B cell (primary cell): ENCODE data around the gene FBXO2. TPM values are rescaled to one million over a fixed set of nuclear protein-coding genes. Genes with fewer than 3 reads are reported as not detected.

Source experiments
- ATAC-seq: fragments of 200-7000 bp; cut with Tn5 transposase; one replicate; pipeline ENCODE4 v1.10.0; 2021; ENCODE audit warnings: low read depth, mild to moderate bottlenecking, moderate number of reproducible peaks, moderate library complexity
- CTCF ChIA-PET: fragments of 350-600 bp; sonication (Branson Sonifier 250); formaldehyde crosslinking; loops from one replicate; lab custom pipeline; 2021; ENCODE audit warnings: antibody characterized with exemption, inconsistent platforms; lab: Charles Lee
- POLR2A ChIA-PET: fragments of 350-600 bp; sonication (Branson Sonifier 250); formaldehyde crosslinking; loops from one replicate; lab custom pipeline; 2021; ENCODE audit warnings: antibody characterized with exemption; lab: Charles Lee
- DNase-seq: peaks from one replicate; pipeline ENCODE4 v3.0.0; 2013
- H2AFZ ChIP-seq: 2 replicates; pipeline ENCODE4 v1.6.1; 2012; ENCODE audit warnings: mild to moderate bottlenecking, low read depth, low read length; ENCODE audit not compliant: insufficient read depth, poor library complexity, severe bottlenecking
- H3K27ac ChIP-seq, 2 donors: 1 replicate in 1 of 2; 2 replicates in 1 of 2; pipeline ENCODE4 v1.5.1; 2012 to 2013; ENCODE audit warnings: low read length in 2 of 2, mild to moderate bottlenecking in 2 of 2, moderate library complexity in 1 of 2
- H3K27me3 ChIP-seq, 4 experiments: fragments of 200-600 bp in 1 of 4; sonication (generic) in 1 of 4; replicated peaks in 1 of 4; 1 replicate in 2 of 4; 2 replicates in 2 of 4; pipeline versions ENCODE4 v1.6.1 to v1.7.0; 2013 to 2016; ENCODE audit warnings: low read length in 3 of 4, mild to moderate bottlenecking in 2 of 4, mixed read lengths in 1 of 4, moderate library complexity in 1 of 4; ENCODE audit not compliant: insufficient read depth in 4 of 4, control insufficient read depth in 3 of 4; ENCODE audit errors: control extremely low read depth in 1 of 4
- H3K36me3 ChIP-seq, 2 experiments: replicated peaks in 1 of 2; 1 replicate in 1 of 2; 2 replicates in 1 of 2; pipeline versions ENCODE4 v1.6.1 to v1.7.1; 2013; ENCODE audit warnings: low read length in 1 of 2; ENCODE audit not compliant: insufficient read depth in 2 of 2, control insufficient read depth in 1 of 2; ENCODE audit errors: control extremely low read depth in 1 of 2, extremely low read depth in 1 of 2
- H3K4me1 ChIP-seq, 2 donors: fragments of 200-600 bp in 1 of 2; sonication (generic) in 1 of 2; 1 replicate in 1 of 2; 2 replicates in 1 of 2; pipeline versions ENCODE4 v1.5.1 to v1.6.1; 2013 to 2017; ENCODE audit warnings: low read length in 2 of 2; ENCODE audit not compliant: control insufficient read depth in 2 of 2, insufficient read depth in 2 of 2
- H3K4me2 ChIP-seq: replicated peaks from 2 replicates; pipeline ENCODE3; 2012; ENCODE audit warnings: mild to moderate bottlenecking, low read depth, low read length; ENCODE audit not compliant: poor library complexity, severe bottlenecking
- H3K4me3 ChIP-seq, 5 experiments: fragments of 200-600 bp in 1 of 5; sonication (generic) in 1 of 5; 1 replicate in 3 of 5; 2 replicates in 2 of 5; pipeline versions ENCODE4 v1.5.1 to v1.7.0; 2011 to 2016; ENCODE audit warnings: low read length in 4 of 5, mild to moderate bottlenecking in 4 of 5, low read depth in 2 of 5, control low read depth in 1 of 5, moderate library complexity in 1 of 5; ENCODE audit not compliant: insufficient read depth in 1 of 5; ENCODE audit errors: control extremely low read depth in 1 of 5, extremely low read depth in 1 of 5
- H3K79me2 ChIP-seq: fragments of 200-600 bp; sonication (generic); one replicate; pipeline ENCODE4 v1.6.0; 2016; ENCODE audit warnings: low read length; ENCODE audit not compliant: control insufficient read depth, insufficient read depth
- H3K9ac ChIP-seq: fragments of 200-600 bp; sonication (generic); 2 replicates; pipeline ENCODE4 v1.6.1; 2017; ENCODE audit warnings: mild to moderate bottlenecking, low read length, moderate library complexity
- H3K9me3 ChIP-seq, 3 donors: one replicate each; pipeline versions ENCODE4 v1.6.1 to v1.7.1; 2013; ENCODE audit warnings: low read length in 2 of 3; ENCODE audit not compliant: control insufficient read depth in 2 of 3, insufficient read depth in 1 of 3; ENCODE audit errors: control extremely low read depth in 1 of 3
- H4K20me1 ChIP-seq: 2 replicates; pipeline ENCODE4 v1.6.0; 2012; ENCODE audit warnings: mild to moderate bottlenecking, low read length; ENCODE audit not compliant: insufficient read depth, control insufficient read depth, poor library complexity, severe bottlenecking
- H3K27ac Mint-ChIP-seq: one replicate; pipeline ENCODE4 v1.8.0; 2021; ENCODE audit warnings: mixed read lengths
- H3K27me3 Mint-ChIP-seq: one replicate; pipeline ENCODE4 v1.8.0; 2021; ENCODE audit warnings: mixed read lengths
- H3K4me1 Mint-ChIP-seq: one replicate; pipeline ENCODE4 v1.8.0; 2021; ENCODE audit warnings: mixed read lengths
- H3K4me3 Mint-ChIP-seq: one replicate; pipeline ENCODE4 v1.8.0; 2021; ENCODE audit warnings: mixed read lengths
- H3K9me3 Mint-ChIP-seq: one replicate; pipeline ENCODE4 v1.8.0; 2022; ENCODE audit warnings: mixed read lengths; ENCODE audit not compliant: insufficient read depth
- EZH2 ChIP-seq: IDR thresholded peaks from 2 replicates; pipeline ENCODE4 v1.6.1; 2012; ENCODE audit warnings: borderline replicate concordance, low read depth, mild to moderate bottlenecking, moderate library complexity, low read length; ENCODE audit not compliant: insufficient read depth, poor library complexity, severe bottlenecking
- WGBS: methylation state at CpG from one replicate; pipeline ENCODE4 v1.1.5; 2013; ENCODE audit warnings: missing lambda C conversion rate; ENCODE audit not compliant: insufficient coverage; 5-methylcytosine and 5-hydroxymethylcytosine counted together
- intact Hi-C: fragments of 100-400 bp; cut with micrococcal nuclease; formaldehyde crosslinking; loops from one replicate; pipeline ENCODE4 v1.10.0; 2022
- polyA plus RNA-seq: library from polyadenylated mRNA; depleted of rRNA; stranded (reverse); fragments of >200 nt; gene quantifications from 2 replicates; pipeline ENCODE4 v1.2.3, GENCODE V29; 2012
- total RNA-seq, 2 donors: library from RNA; stranded (reverse); fragments of 120-200 nt in 1 of 2; gene quantifications; 1 replicate in 1 of 2; 2 replicates in 1 of 2; pipeline versions ENCODE4 v1.2.3 to v1.2.4, GENCODE V29; 2013 to 2022
- TF ChIP-seq, protein P1 (sequence below): fragments of 200-600 bp; IDR thresholded peaks from one replicate; pipeline ENCODE4 v1.8.0; 2022; ENCODE audit warnings: antibody characterized with exemption, mild to moderate bottlenecking

FBXO2 gene
- total and polyA plus RNA-seq, 2 donors (not counting 1 experiment from before 2014, with no cell fraction given): 9.6 TPM

DNA sequence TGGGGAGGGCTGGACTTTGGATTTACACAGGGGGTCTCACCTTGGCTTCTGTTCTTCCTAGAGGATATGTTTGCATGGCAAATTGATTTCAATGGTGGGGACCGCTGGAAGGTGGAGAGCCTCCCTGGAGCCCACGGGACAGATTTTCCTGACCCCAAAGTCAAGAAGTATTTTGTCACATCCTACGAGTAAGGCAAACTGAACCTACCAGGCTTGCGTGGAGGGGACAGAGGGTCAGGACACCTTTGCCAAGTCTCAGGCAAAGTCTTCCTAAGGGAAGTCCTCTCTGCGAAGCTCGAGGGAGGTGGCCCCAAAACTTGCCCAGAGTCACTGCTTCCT is 16.9 kb upstream of the FBXO2 start:
- peaks cover 5% of the 10 kb centered on the region for H3K4me1 Mint-ChIP-seq
- Histone ChIP-seq H3K4me2 (no peak overlapping the region), H2AFZ (no peak overlapping the region), H3K9ac (no peak overlapping the region), H3K9me3 (no peaks in the 10 kb centered on the region), H3K27ac (no peak overlapping the region), H3K4me1 (peaks cover 0 to 7% of the 10 kb centered on the region in 2 donors), H3K27me3 (no peaks in the 10 kb centered on the region), H3K79me2 (peaks cover 12% of the 10 kb centered on the region), H4K20me1 (no peaks in the 10 kb centered on the region), H3K36me3 (peaks cover 0 to 26% of the 10 kb centered on the region in 2 experiments), H3K4me3 (no peak overlapping the region)
- ChIA-PET CTCF (interaction anchor here (1.2 kb wide), 1 partner anchor 50 kb away, joined by 3 read pairs; no protein-coding TSS in a partner anchor), POLR2A (no interaction called here)
- H3K9me3 Mint-ChIP-seq: no peaks in the 10 kb centered on the region
- H3K4me3 Mint-ChIP-seq: no peak overlapping the region
- no peak for ATAC-seq
- 94% methylated on average over 6 of the region's 6 CpGs for WGBS
- no peaks in the 10 kb centered on the region for H3K27me3 Mint-ChIP-seq
- TF ChIP-seq EZH2: no peak
- TF ChIP-seq, protein P1, sequence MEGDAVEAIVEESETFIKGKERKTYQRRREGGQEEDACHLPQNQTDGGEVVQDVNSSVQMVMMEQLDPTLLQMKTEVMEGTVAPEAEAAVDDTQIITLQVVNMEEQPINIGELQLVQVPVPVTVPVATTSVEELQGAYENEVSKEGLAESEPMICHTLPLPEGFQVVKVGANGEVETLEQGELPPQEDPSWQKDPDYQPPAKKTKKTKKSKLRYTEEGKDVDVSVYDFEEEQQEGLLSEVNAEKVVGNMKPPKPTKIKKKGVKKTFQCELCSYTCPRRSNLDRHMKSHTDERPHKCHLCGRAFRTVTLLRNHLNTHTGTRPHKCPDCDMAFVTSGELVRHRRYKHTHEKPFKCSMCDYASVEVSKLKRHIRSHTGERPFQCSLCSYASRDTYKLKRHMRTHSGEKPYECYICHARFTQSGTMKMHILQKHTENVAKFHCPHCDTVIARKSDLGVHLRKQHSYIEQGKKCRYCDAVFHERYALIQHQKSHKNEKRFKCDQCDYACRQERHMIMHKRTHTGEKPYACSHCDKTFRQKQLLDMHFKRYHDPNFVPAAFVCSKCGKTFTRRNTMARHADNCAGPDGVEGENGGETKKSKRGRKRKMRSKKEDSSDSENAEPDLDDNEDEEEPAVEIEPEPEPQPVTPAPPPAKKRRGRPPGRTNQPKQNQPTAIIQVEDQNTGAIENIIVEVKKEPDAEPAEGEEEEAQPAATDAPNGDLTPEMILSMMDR: no peak
- no peak for DNase-seq
- intact Hi-C loops: no loop called here
- H3K27ac Mint-ChIP-seq: no peak overlapping the region

DNA sequence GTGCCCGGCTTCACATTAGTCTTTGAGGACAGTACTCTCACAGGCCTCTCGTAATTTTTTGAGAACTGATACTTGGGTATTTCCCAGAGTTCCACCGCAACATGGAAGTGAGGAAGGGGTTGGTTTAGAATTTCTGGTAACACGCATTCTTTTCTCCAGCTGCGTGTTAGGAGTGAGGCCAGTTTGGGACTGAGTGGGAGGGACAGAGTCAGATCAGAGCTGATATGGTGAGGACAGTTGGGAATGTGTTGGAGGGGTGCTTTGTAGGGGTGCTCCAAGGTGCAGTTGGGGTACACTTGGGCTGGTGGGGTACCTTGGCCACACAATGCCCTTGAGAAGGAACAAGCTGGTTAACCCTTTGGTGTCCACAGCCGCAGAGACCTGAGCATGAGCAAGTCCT is 16.5 kb upstream of the FBXO2 start:
- DNase-seq: peak; percentile 36
- intact Hi-C loops: no loop called here
- H3K4me3 ChIP-seq: no peak overlapping the region
- Mint-ChIP-seq H3K27me3 (no peaks in the 10 kb centered on the region), H3K27ac (peak overlapping the region; percentile 59), H3K9me3 (no peaks in the 10 kb centered on the region), H3K4me1 (peaks cover 5% of the 10 kb centered on the region), H3K4me3 (no peak overlapping the region)
- no peaks in the 10 kb centered on the region for H3K27me3 ChIP-seq
- 68% methylated on average over 5 of the region's 6 CpGs for WGBS
- H2AFZ ChIP-seq: no peak overlapping the region
- H3K79me2 ChIP-seq: peaks cover 14% of the 10 kb centered on the region
- TF ChIP-seq, protein P1: no peak
- TF ChIP-seq EZH2: no peak
- H3K27ac ChIP-seq: no peak overlapping the region
- ChIA-PET POLR2A (no interaction called here), CTCF (interaction anchor here (1.2 kb wide), 1 partner anchor 50 kb away, joined by 3 read pairs; no protein-coding TSS in a partner anchor)
- H4K20me1 ChIP-seq: no peaks in the 10 kb centered on the region
- no peak overlapping the region for H3K4me2 ChIP-seq
- ATAC-seq: no peak
- peaks cover 0 to 22% of the 10 kb centered on the region in 2 experiments for H3K36me3 ChIP-seq
- no peak overlapping the region for H3K9ac ChIP-seq
- no peaks in the 10 kb centered on the region for H3K9me3 ChIP-seq
- peaks cover 0 to 7% of the 10 kb centered on the region in 2 donors for H3K4me1 ChIP-seq
